ENCODE data around the gene PITPNM2. TPM values are rescaled to one million over a fixed set of nuclear protein-coding genes. Genes with fewer than 3 reads are reported as not detected.

The PITPNM2 gene
- polyA plus RNA-seq, 1 donor (not counting 4 experiments of a cell fraction or from before 2014, with no cell fraction given), result 1.4 TPM

- Histone ChIP-seq H2AFZ (ENCODE audit: control insufficient read depth, low read length) (no peak overlapping the region), H3K9me3 (ENCODE audit: control insufficient read depth, low read depth, low read length) (no peaks in the 10 kb centered on the region), H3K4me1 (ENCODE audit: control insufficient read depth, extremely low read depth, insufficient read depth, low read length) (no peaks in the 10 kb centered on the region), H3K36me3 (ENCODE audit: control insufficient read depth in 2 of 2, extremely low read depth in 1 of 2, insufficient read depth in 2 of 2, low read length in 2 of 2) (peaks cover 0 to 4% of the 10 kb centered on the region in 2 experiments), H3K27ac (ENCODE audit: control insufficient read depth, insufficient read depth, low read length) (no peak overlapping the region), H3K9me1 (ENCODE audit: control insufficient read depth, extremely low read depth, insufficient read depth, low read length) (no peaks in the 10 kb centered on the region), H3K4me2 (ENCODE audit: control insufficient read depth, extremely low read depth, insufficient read depth, low read depth, low read length) (no peak overlapping the region), H3K9ac (ENCODE audit: control insufficient read depth, extremely low read depth, insufficient read depth, low read length) (no peak overlapping the region), H3K27me3 (ENCODE audit: control insufficient read depth, extremely low read depth, insufficient read depth, low read length) (no peaks in the 10 kb centered on the region), H4K20me1 (ENCODE audit: control insufficient read depth, extremely low read depth, insufficient read depth, low read length) (no peaks in the 10 kb centered on the region), H3K4me3 (ENCODE audit: control insufficient read depth in 2 of 3, extremely low read depth in 1 of 3, insufficient read depth in 2 of 3, low read depth in 1 of 3, low read length in 3 of 3) (no peak overlapping the region), H3K79me2 (ENCODE audit: control insufficient read depth, insufficient read depth, low read length) (no peaks in the 10 kb centered on the region)
- DNase-seq (ENCODE audit: low read depth, low spot score) (no peak), FAIRE-seq (no peak)
- TF ChIP-seq CTCF (optimal IDR thresholded peaks at IDR 0.05 in 1 of 3, IDR thresholded peaks at IDR 0.05 in 1 of 3, conservative IDR thresholded peaks at IDR 0.05 in 1 of 3; ENCODE audit: extremely low read depth in 1 of 3, insufficient read depth in 2 of 3, low read length in 3 of 3) (no peak), EZH2 (IDR thresholded peaks at IDR 0.05; ENCODE audit: low read length) (no peak)
- dilution Hi-C loops (cut with MboI; ENCODE audit: extremely low pct_ligation_motif_present, low sequenced_read_pairs), result no loop called here
Measured at GRCh38 chr12:123101526-123101925, 49.4 kb downstream of the PITPNM2 start.

Other genes with a start within 250 kb of the PITPNM2 start
- gene ABCB9, start 184.6 kb downstream of the PITPNM2 start, polyA plus RNA-seq, result 4.0 to 5.7 TPM (median 4.7 TPM) in 3 replicates
- 6.9 to 14.1 TPM (median 7.9 TPM) in 3 replicates for gene OGFOD2, start 175.8 kb downstream of the PITPNM2 start, polyA plus RNA-seq
- 117 to 163 TPM (median 144 TPM) in 3 replicates for gene ARL6IP4, start 170.4 kb downstream of the PITPNM2 start, polyA plus RNA-seq
- gene MPHOSPH9, start 82.1 kb upstream of the PITPNM2 start, polyA plus RNA-seq, result 4.7 to 10.7 TPM (median 6.7 TPM) in 3 replicates
- gene MTRFR, start 82.3 kb upstream of the PITPNM2 start, polyA plus RNA-seq, result 6.9 to 12.3 TPM (median 8.5 TPM) in 3 replicates
- 174 to 294 TPM (median 210 TPM) in 3 replicates for gene CDK2AP1, start 120.8 kb upstream of the PITPNM2 start, polyA plus RNA-seq
- gene SBNO1, start 213.8 kb upstream of the PITPNM2 start, polyA plus RNA-seq, result 11.0 to 18.4 TPM (median 12.0 TPM) in 3 replicates
- gene KMT5A, start 233.0 kb upstream of the PITPNM2 start, polyA plus RNA-seq, result 19.4 to 39.2 TPM (median 28.6 TPM) in 3 replicates